ENCODE data around the gene GPRC6A. TPM values are rescaled to one million over a fixed set of nuclear protein-coding genes. Genes with fewer than 3 reads are reported as not detected.

GPRC6A gene
- total RNA-seq, 6 experiments from 2014 or later = not detected

GRCh38 chr6:116866281-116866871 is 37.5 kb upstream of the GPRC6A start:
- Mint-ChIP-seq H3K9me3 (no peaks in the 10 kb centered on the region), H3K27ac (no peak overlapping the region), H3K27me3 (ENCODE audit: insufficient read depth) (no peaks in the 10 kb centered on the region), H3K36me3 (ENCODE audit: low read depth) (no peaks in the 10 kb centered on the region), H3K4me3 (no peak overlapping the region), H3K4me1 (ENCODE audit: low read depth) (no peaks in the 10 kb centered on the region)
- TF ChIP-seq CTCF (IDR thresholded peaks at IDR 0.05) = no peak
- DNase-seq = no peak

GRCh38 chr6:116859264-116859663 is 30.4 kb upstream of the GPRC6A start:
- 0 out of 2 replicates have a peak, but pooled peaks cover 10% of the 10 kb centered on the region for H3K9me3 Mint-ChIP-seq
- no peak overlapping the region for H3K4me3 Mint-ChIP-seq
- no peak for TF ChIP-seq CTCF (IDR thresholded peaks at IDR 0.05)
- no peaks in the 10 kb centered on the region for H3K4me1 Mint-ChIP-seq (ENCODE audit: low read depth)
- no peak for DNase-seq
- no peak overlapping the region for H3K27ac Mint-ChIP-seq
- no peaks in the 10 kb centered on the region; the same call in 1 of the 2 replicates for H3K27me3 Mint-ChIP-seq (ENCODE audit: insufficient read depth)
- no peaks in the 10 kb centered on the region for H3K36me3 Mint-ChIP-seq (ENCODE audit: low read depth)

GRCh38 chr6:116858060-116858459 is 29.2 kb upstream of the GPRC6A start:
- no peak for TF ChIP-seq CTCF (IDR thresholded peaks at IDR 0.05)
- DNase-seq = no peak
- Mint-ChIP-seq H3K4me3 (no peak overlapping the region), H3K27me3 (ENCODE audit: insufficient read depth) (no peaks in the 10 kb centered on the region; the same call in 1 of the 2 replicates), H3K36me3 (ENCODE audit: low read depth) (no peaks in the 10 kb centered on the region), H3K4me1 (ENCODE audit: low read depth) (no peaks in the 10 kb centered on the region), H3K27ac (no peak overlapping the region), H3K9me3 (0 out of 2 replicates have a peak, but pooled peaks cover 15% of the 10 kb centered on the region)

- H3K4me1 Mint-ChIP-seq (ENCODE audit: low read depth) = no peaks in the 10 kb centered on the region
- no peaks in the 10 kb centered on the region for H3K36me3 Mint-ChIP-seq (ENCODE audit: low read depth)
- no peaks in the 10 kb centered on the region for H3K27me3 Mint-ChIP-seq (ENCODE audit: insufficient read depth)
- DNase-seq = peak; percentile 57
- no peaks in the 10 kb centered on the region for H3K9me3 Mint-ChIP-seq
- no peak overlapping the region for H3K27ac Mint-ChIP-seq
- no peak overlapping the region for H3K4me3 Mint-ChIP-seq
- peak; percentile 71 for TF ChIP-seq CTCF (IDR thresholded peaks at IDR 0.05)
Observed at GRCh38 chr6:116847227-116847626, 18.3 kb upstream of the GPRC6A start.

GRCh38 chr6:116842459-116842858 is 13.6 kb upstream of the GPRC6A start:
- no peak for TF ChIP-seq CTCF (IDR thresholded peaks at IDR 0.05)
- DNase-seq = no peak
- Mint-ChIP-seq H3K4me1 (ENCODE audit: low read depth) (peaks cover 12% of the 10 kb centered on the region), H3K9me3 (no peaks in the 10 kb centered on the region), H3K4me3 (no peak overlapping the region), H3K27ac (no peak overlapping the region), H3K36me3 (ENCODE audit: low read depth) (no peaks in the 10 kb centered on the region), H3K27me3 (ENCODE audit: insufficient read depth) (peaks cover 3% of the 10 kb centered on the region; the same call in 1 of the 2 replicates)
